Suprapubic skin (tissue), 4 donors: ENCODE measurements around the gene C11orf21.

Experiments used
- EP300 ChIP-seq: sonication (generic); formaldehyde crosslinking; IDR thresholded peaks from one replicate; pipeline ENCODE4 v1.6.1; 2017; ENCODE audit warnings: antibody characterized with exemption
- POLR2A ChIP-seq, 2 donors: fragments of 450-650 bp; IDR thresholded peaks; one replicate each; pipeline ENCODE4 v1.6.1; 2017; ENCODE audit warnings: antibody characterized with exemption in 2 of 2, mild to moderate bottlenecking in 2 of 2, moderate library complexity in 2 of 2
- POLR2AphosphoS5 ChIP-seq, 3 donors: sonication (generic); formaldehyde crosslinking; IDR thresholded peaks; one replicate each; pipeline ENCODE4 v1.6.1; 2017; ENCODE audit warnings: antibody characterized with exemption in 3 of 3
- TF ChIP-seq, protein P1 (sequence below), 2 donors: fragments of 200-600 bp in 1 of 2; fragments of 450-650 bp in 1 of 2; sonication (generic) in 1 of 2; IDR thresholded peaks; one replicate each; pipeline ENCODE4 v1.5.1; 2016 to 2019; ENCODE audit warnings: antibody characterized with exemption in 2 of 2, mild to moderate bottlenecking in 1 of 2, moderate library complexity in 1 of 2

DNA sequence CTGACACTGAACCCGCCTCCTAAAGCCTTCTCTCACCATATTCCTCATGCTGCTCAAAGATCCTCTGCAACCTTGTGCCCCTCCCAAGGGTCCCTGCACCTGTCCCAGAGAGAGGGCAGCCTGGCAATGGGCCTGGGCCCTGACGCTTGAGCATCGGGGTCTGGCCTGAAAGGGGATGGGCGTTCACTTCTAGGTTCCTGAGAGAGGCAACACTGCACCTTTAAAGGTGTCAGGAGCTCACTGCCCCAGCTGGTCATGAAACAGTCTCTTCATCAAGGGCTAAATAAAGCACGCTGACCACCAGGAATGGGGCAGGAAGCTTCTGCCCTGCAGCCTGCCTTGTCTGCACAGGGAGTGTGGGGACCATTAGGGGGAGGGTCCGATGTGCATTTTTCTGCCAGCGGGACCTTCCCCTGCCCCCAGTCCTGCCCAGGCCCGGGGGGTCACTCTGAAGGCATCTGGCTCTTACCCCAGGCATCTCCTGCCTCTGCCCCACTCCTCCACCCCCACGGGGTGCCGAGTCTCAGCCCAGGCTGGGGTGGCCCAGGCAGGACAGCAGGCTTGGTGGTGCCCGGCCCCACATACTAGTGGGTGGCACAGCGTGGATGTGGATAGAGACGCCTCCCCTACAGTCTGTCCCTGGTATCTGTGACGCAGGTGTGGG, 3.5 kb downstream of the C11orf21 start:
- TF ChIP-seq, protein P1, sequence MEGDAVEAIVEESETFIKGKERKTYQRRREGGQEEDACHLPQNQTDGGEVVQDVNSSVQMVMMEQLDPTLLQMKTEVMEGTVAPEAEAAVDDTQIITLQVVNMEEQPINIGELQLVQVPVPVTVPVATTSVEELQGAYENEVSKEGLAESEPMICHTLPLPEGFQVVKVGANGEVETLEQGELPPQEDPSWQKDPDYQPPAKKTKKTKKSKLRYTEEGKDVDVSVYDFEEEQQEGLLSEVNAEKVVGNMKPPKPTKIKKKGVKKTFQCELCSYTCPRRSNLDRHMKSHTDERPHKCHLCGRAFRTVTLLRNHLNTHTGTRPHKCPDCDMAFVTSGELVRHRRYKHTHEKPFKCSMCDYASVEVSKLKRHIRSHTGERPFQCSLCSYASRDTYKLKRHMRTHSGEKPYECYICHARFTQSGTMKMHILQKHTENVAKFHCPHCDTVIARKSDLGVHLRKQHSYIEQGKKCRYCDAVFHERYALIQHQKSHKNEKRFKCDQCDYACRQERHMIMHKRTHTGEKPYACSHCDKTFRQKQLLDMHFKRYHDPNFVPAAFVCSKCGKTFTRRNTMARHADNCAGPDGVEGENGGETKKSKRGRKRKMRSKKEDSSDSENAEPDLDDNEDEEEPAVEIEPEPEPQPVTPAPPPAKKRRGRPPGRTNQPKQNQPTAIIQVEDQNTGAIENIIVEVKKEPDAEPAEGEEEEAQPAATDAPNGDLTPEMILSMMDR (IDR thresholded peaks at IDR 0.05), result no peak
- no peak for TF ChIP-seq POLR2AphosphoS5 (IDR thresholded peaks at IDR 0.05)
- TF ChIP-seq EP300, result no peak
- TF ChIP-seq POLR2A (IDR thresholded peaks at IDR 0.05), result no peak
